HG02981 (cell line): ENCODE results near the gene CCDC187.
"Not testable (repeated sequence)": the region's sequence is repeated elsewhere in the genome, so short reads cannot be mapped to it uniquely, and the experiment has no call there.

Experiments
- ATAC-seq: cut with Tn5 transposase; IDR thresholded peaks from one replicate; pipeline ENCODE4 v1.9.1; 2021; ENCODE audit warnings: mild to moderate bottlenecking, moderate library complexity; ENCODE audit not compliant: unreplicated experiment

Gene CCDC187

DNA sequence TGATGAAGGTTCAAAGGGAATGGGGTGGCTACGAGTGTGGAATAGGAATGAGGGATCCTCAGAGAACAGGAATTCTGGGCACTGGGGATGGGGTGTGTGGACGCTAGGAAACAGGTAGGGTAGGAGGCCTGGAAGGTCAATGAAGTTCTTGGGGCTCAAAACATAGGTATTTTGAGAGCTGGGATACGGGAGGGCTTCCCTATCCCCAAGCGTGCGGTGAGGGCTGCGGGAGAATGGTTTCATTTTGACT lies 59.0 kb downstream of the CCDC187 start:
- no peak for ATAC-seq

- peak; percentile 34 for ATAC-seq
Observed at GRCh38 chr9:136244122-136244968, 59.5 kb downstream of the CCDC187 start.

DNA sequence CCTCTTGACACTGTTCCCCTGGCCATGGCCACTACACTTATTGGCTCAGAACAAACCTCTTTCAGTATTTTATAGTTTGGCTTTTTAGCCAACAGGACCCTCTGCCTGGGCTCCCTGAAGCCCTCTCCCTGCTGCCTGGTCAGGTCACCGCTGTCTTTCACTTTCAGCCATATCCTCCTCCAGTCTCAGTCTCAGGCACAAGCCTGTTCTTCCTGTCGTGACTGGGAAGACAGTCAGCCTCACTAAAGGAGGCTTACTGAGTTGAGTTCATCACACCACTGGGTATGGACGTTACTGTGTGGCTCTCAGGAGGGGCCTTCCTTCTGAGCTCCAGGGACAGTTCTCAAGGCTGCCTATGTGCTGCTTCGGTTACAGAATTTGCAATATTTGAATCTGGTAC lies 60.3 kb downstream of the CCDC187 start:
- ATAC-seq, result no peak

GRCh38 chr9:136242918-136243525 lies 60.9 kb downstream of the CCDC187 start:
- no peak for ATAC-seq

GRCh38 chr9:136242248-136242647 lies 61.6 kb downstream of the CCDC187 start:
- no peak for ATAC-seq

- ATAC-seq, result no peak
Observed at GRCh38 chr9:136241542-136241941, 62.4 kb downstream of the CCDC187 start.

- ATAC-seq, result no peak
Observed at GRCh38 chr9:136240941-136241340, 63.0 kb downstream of the CCDC187 start.

DNA sequence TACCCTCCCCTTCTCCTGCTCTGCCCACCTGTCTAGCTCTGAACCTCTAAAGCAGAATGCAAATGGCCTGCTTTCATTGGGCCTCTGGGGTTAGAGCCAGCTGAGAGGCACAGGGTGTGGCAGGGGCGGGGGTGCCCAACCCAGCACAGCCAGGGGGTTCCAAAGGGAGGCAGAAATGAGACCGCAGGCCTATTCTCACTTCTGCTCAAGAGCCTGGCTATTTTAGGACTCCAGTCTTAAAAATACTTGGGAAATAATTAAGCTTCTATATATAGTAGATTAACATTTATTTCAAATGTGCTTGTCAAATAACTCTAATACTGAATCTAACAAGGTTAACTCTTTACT lies 63.9 kb downstream of the CCDC187 start:
- no peak for ATAC-seq

DNA sequence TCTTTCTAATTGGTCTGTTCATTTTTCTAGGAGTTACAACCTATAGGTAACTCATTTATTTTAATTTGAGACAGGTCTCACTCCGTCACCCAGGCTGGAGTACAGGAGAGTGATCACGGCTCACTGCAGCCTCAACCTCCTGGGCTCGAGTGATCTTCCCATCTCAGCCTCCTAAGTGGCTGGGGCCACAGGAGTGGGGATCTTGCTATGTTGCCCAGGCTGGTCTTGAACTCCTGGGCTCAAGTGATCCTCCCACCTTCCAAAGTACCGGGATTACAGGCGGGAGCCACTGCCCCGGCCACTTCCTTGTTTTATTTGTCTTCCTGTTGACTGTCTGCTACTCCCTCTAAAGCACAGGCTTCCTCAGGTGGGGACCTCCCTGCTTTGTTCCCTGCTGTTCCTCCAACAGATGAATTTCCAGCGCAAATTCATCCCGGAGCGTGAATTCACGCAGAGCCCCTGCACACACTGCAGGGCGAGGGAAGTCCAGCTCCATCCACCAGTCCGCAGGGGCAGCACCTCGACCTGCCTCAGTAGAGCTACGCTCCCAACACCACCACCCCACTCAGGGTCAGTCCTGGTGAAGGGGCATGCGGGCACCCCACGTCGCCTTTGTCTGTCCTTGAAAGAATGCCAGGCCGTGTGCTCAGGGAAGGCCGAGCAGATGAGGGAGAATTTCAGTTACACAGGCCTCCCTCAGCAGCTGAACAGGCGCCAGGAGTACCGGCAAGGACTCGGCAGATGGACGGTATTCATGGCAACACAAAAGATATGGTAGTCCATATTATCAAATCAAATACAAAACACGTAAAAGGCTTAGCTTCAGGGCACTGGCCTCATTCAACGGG lies 64.5 kb downstream of the CCDC187 start:
- ATAC-seq, result no peak

GRCh38 chr9:136238342-136238732 lies 65.6 kb downstream of the CCDC187 start:
- no peak for ATAC-seq

DNA sequence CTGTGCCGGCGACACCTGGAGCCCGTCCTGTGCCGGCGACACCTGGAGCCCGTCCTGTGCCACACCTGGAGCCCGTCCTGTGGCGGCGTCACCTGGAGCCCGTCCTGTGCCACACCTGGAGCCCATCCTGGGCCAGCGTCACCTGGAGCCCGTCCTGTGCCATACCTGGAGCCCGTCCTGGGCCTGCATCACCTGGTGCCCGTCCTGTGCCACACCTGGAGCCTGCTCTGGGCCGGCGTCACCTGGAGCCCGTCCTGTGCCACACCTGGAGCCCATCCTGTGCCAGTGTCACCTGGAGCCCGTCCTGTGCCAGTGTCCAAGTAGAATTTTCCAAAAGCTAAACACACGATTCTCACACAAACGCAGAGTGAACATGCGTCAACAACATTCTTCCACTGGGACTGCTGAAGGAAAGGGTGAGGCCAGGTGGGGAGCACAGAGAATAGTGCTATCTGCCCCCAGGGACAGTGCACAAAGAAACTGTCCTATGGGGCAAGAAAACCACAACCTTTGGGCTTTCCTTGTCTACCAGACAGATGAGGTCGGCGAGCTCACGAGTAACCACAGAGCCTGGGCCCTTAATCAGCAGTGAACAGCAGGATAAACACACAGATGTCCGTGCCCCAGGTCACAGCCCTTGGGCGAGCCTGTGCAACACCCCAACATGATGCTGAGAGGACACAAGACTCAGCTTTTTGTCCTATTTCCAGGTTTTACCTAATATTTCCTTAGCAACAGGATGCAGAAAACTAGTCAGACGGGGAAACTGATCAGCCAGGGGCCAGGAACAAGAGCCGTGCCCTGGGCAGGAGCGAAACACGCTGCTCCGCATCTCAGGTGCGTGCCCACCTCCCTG lies 66.2 kb downstream of the CCDC187 start:
- ATAC-seq, result no peak

DNA sequence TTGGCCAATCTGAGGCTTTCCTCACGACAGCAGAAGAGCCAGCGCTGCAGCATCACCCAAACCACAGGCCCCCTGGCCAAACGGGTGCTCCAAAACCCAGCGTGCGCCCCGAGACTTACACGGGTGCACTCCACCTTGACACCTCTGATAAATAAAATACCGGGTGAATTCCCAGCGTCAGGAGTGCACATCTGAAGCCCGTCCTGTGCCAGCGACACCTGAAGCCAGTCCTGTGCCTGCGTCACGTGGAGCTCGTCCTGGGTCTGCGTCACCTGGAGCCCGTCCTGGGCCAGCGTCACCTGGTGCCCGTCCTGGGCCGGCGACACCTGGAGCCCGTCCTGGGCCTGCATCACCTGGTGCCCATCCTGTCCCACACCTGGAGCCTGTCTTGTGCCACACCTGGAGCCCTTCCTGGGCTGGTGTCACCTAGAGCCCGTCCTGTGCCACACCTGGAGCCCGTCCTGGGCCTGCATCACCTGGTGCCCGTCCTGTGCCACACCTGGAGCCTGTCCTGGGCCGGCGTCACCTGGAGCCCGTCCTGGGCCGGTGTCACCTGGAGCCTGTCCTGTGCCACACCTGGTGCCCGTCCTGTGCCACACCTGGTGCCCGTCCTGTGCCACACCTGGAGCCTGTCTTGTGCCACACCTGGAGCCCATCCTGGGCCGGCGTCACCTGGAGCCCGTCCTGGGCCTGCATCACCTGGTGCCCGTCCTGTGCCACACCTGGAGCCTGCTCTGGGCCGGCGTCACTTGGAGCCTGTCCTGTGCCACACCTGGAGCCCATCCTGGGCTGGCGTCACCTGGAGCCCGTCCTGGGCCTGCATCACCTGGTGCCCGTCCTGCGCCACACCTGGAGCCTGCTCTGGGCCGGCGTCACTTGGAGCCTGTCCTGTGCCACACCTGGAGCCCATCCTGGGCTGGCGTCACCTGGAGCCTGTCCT lies 67.2 kb downstream of the CCDC187 start:
- not testable (repeated sequence) for ATAC-seq

DNA sequence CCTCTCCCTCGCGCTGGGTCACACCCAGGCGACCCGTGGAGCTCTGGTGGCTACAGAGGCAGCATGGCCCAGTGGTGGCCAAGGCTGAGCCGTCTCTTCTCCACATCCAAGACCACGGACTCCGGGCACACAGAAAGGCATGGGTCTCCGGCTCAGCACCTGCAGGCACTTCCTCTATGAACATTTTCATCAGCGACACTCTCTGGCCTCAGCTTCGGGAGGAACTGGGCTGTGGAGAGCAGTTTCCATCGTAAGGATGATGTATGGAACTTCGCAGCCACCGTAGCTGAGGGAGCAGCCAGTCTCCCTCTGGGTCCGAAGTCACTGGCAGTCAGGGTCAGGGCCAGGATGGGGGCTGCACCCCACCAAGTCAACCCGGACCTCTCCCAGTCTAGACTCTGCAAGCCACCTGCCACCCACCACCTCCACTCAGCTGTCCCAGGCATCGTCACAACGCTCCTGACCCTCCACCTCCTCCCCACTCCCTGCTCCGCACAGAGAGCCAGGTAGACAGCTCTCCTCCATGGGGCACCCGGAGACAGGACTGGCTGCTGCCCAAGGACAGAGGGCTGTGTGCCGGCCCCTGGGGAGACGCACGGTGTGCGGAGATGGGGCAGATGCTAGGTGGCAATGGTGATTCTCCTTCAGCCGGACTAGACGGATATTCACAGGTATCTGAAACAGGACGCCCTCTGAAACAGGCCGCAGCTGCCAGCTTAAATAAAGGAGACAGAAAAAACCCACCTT lies 68.0 kb downstream of the CCDC187 start:
- ATAC-seq, result no peak

DNA sequence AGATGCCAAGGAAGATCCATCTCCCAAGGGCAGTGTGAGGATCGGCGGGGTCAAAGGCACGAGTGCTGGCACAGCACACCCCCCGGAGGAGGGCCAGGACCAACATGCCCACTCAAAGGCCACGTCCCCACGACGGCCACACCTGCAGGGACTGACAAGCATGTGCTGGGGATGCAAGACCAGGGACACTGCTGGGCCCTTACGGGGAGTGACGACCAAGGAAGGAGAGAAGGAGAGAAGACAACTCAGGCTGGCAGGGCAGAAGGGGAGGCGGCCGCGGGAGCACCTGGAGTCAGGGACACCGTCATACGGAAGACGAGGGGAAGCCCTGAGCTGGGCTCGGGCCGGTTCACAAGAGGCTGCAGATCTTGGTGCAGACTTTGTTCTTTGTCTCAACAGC lies 68.7 kb downstream of the CCDC187 start:
- ATAC-seq, result no peak

- ATAC-seq, result no peak
Observed at GRCh38 chr9:136234597-136234996, 69.3 kb downstream of the CCDC187 start.

- ATAC-seq, result no peak
Observed at GRCh38 chr9:136233868-136234267, 70.0 kb downstream of the CCDC187 start.

DNA sequence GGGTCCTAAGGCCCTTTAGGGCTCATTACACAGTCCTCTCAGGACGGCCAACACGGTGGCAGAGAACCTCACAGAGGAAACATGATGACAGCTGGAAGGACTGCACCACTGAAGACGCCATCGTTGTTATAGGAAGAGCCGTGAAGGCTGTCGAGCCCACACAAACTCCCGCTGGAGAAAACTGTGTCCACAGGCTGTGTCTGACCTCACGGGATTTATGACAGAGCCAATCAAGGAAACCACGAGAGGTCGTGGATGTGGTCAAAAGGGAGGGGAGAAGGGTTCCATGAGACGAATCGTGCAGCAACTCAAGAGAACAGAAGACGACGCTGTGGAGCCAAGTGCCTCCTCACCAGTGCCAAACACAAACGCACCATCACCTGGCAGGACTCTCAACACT lies 70.5 kb downstream of the CCDC187 start:
- no peak for ATAC-seq

DNA sequence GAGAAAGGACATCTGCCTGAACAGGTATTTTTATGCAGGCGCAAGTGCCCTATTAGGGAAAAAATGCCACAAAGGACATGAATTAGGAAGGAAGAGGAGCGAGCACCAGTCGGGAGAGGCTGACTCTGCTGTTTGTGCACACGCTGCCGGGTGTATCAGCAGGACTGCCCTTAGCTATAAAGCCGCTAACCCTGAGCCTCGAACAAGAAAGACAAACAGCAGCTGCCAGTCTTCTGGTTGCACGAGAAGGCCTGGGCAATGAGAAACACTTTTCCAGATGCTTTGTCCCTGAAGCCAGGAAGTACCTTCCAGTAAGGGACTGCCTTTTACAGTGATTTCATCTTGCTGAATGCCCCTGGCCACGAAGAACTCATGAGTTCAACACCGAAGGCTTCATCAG lies 70.9 kb downstream of the CCDC187 start:
- no peak for ATAC-seq
